ENCODE data around the gene PPP6R2. TPM values are rescaled to one million over a fixed set of nuclear protein-coding genes. Genes with fewer than 3 reads are reported as not detected.

The PPP6R2 gene
- total and polyA plus RNA-seq, 7 experiments from 2014 or later = 17.0 to 88.1 (median 63.9) TPM

DNA sequence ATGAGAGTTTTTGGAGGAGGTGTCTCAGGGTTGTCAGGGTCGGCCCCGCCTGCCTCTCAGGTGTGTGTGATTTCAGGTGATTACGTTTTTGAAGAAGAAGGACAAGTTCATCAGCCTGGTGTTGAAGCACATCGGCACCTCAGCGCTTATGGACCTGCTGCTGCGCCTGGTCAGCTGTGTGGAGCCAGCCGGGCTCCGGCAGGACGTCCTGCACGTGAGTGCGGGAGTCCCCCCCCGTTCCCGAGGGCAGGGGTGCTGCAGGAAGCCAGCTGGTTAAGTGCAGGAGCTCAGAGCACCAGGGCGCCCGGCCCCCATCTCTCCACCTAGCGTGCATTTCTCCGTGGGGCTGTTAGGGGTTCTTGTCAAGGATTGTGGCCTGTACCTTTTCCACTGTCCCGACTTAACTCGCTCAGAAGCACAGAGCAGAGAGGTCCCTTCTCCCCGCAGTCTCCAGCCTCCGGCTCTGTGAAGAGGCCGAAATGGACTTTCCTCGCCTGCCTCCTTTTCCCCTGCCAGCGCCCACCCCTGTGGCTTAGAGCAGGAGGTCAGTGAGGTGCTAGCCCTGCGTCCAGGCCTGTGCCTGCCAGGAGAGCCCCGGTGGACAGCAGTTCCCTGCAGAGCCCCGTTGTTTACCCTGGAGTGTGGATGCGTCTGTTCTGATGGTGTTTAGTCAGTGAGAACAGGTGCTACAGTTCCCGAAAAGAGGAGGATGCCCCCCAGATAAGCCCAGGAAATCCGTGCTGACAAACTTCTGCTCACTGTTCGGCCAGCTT is 71.5 kb downstream of the PPP6R2 start:
- ChIA-PET CTCF (interaction anchor here (0.7 kb wide), 1 partner anchor 14 kb away, joined by 3 read pairs; no protein-coding TSS in a partner anchor), POLR2A (no interaction called here)
- Mint-ChIP-seq H3K4me1 (peaks cover 0 to 6% (median 0%) of the 10 kb centered on the region in 7 donors), H3K36me3 (peaks cover 0 to 28% (median 3%) of the 10 kb centered on the region in 5 donors), H3K9me3 (no peaks in the 10 kb centered on the region), H3K27ac (no peak overlapping the region), H3K4me3 (no peak overlapping the region), H3K27me3 (no peaks in the 10 kb centered on the region)
- H3K27me3 ChIP-seq (ENCODE audit: control insufficient read depth in 2 of 2, insufficient read depth in 2 of 2, low read length in 2 of 2) = no peaks in the 10 kb centered on the region
- no peaks in the 10 kb centered on the region for H3K4me1 ChIP-seq (ENCODE audit: control insufficient read depth in 2 of 2, insufficient read depth in 2 of 2, low read length in 2 of 2)
- DNase-seq (no peak), ATAC-seq (no peak)
- H3K36me3 ChIP-seq (ENCODE audit: control insufficient read depth in 2 of 3, insufficient read depth in 3 of 3, low read length in 3 of 3) = peaks cover 0 to 69% (median 19%) of the 10 kb centered on the region in 3 experiments
- intact Hi-C loops (cut with micrococcal nuclease) = no loop called here
- no peaks in the 10 kb centered on the region for H3K9me3 ChIP-seq (ENCODE audit: control insufficient read depth in 2 of 3, low read length in 3 of 3)
- H3K27ac ChIP-seq (ENCODE audit: low read depth, low read length) = no peak overlapping the region
- no peak overlapping the region for H3K4me3 ChIP-seq (ENCODE audit: low read length)

GRCh38 chr22:50415426-50415825 is 72.3 kb downstream of the PPP6R2 start:
- ATAC-seq = no peak
- DNase-seq = no peak
- Mint-ChIP-seq H3K27ac (no peak overlapping the region), H3K36me3 (peaks cover 0 to 35% (median 6%) of the 10 kb centered on the region in 5 donors), H3K4me1 (peaks cover 0 to 10% (median 0%) of the 10 kb centered on the region in 7 donors), H3K27me3 (no peaks in the 10 kb centered on the region), H3K4me3 (no peak overlapping the region), H3K9me3 (no peaks in the 10 kb centered on the region)
- ChIA-PET CTCF (interaction anchor here (0.7 kb wide), 1 partner anchor 193 kb away, joined by 4 read pairs; no protein-coding TSS in a partner anchor), POLR2A (interaction anchor here (0.6 kb wide), 1 partner anchor 57 kb away, joined by 5 read pairs; no protein-coding TSS in a partner anchor)
- intact Hi-C loops (cut with micrococcal nuclease) = no loop called here
- Histone ChIP-seq H3K4me3 (ENCODE audit: low read length) (no peak overlapping the region), H3K4me1 (ENCODE audit: control insufficient read depth in 2 of 2, insufficient read depth in 2 of 2, low read length in 2 of 2) (no peaks in the 10 kb centered on the region), H3K36me3 (ENCODE audit: control insufficient read depth in 2 of 3, insufficient read depth in 3 of 3, low read length in 3 of 3) (peaks cover 0 to 71% (median 19%) of the 10 kb centered on the region in 3 experiments), H3K27me3 (ENCODE audit: control insufficient read depth in 2 of 2, insufficient read depth in 2 of 2, low read length in 2 of 2) (no peaks in the 10 kb centered on the region), H3K27ac (ENCODE audit: low read depth, low read length) (no peak overlapping the region), H3K9me3 (ENCODE audit: control insufficient read depth in 2 of 3, low read length in 3 of 3) (no peaks in the 10 kb centered on the region)

- no peaks in the 10 kb centered on the region for H3K9me3 ChIP-seq (ENCODE audit: control insufficient read depth in 2 of 3, low read length in 3 of 3)
- H3K4me1 ChIP-seq (ENCODE audit: control insufficient read depth in 2 of 2, insufficient read depth in 2 of 2, low read length in 2 of 2) = no peaks in the 10 kb centered on the region
- H3K36me3 ChIP-seq (ENCODE audit: control insufficient read depth in 2 of 3, insufficient read depth in 3 of 3, low read length in 3 of 3) = peaks cover 0 to 78% (median 19%) of the 10 kb centered on the region in 3 experiments
- Mint-ChIP-seq H3K36me3 (peaks cover 0 to 42% (median 6%) of the 10 kb centered on the region in 5 donors), H3K27me3 (no peaks in the 10 kb centered on the region), H3K4me1 (peaks cover 0 to 10% (median 0%) of the 10 kb centered on the region in 7 donors), H3K4me3 (no peak overlapping the region), H3K27ac (no peak overlapping the region), H3K9me3 (no peaks in the 10 kb centered on the region)
- no peaks in the 10 kb centered on the region for H3K27me3 ChIP-seq (ENCODE audit: control insufficient read depth in 2 of 2, insufficient read depth in 2 of 2, low read length in 2 of 2)
- CTCF ChIA-PET = interaction anchor here (0.6 kb wide), 1 partner anchor 75 kb away, joined by 3 read pairs; no protein-coding TSS in a partner anchor
- no peak for ATAC-seq
- no peak for DNase-seq
- H3K4me3 ChIP-seq (ENCODE audit: low read length) = no peak overlapping the region
- intact Hi-C loops (cut with micrococcal nuclease) = no loop called here
- POLR2A ChIA-PET = interaction anchor here (1.0 kb wide), 1 partner anchor 205 kb away, joined by 3 read pairs; no protein-coding TSS in a partner anchor
- no peak overlapping the region for H3K27ac ChIP-seq (ENCODE audit: low read depth, low read length)
These were observed 73.9 kb downstream of the PPP6R2 start for GRCh38 chr22:50416996-50417395.

DNA sequence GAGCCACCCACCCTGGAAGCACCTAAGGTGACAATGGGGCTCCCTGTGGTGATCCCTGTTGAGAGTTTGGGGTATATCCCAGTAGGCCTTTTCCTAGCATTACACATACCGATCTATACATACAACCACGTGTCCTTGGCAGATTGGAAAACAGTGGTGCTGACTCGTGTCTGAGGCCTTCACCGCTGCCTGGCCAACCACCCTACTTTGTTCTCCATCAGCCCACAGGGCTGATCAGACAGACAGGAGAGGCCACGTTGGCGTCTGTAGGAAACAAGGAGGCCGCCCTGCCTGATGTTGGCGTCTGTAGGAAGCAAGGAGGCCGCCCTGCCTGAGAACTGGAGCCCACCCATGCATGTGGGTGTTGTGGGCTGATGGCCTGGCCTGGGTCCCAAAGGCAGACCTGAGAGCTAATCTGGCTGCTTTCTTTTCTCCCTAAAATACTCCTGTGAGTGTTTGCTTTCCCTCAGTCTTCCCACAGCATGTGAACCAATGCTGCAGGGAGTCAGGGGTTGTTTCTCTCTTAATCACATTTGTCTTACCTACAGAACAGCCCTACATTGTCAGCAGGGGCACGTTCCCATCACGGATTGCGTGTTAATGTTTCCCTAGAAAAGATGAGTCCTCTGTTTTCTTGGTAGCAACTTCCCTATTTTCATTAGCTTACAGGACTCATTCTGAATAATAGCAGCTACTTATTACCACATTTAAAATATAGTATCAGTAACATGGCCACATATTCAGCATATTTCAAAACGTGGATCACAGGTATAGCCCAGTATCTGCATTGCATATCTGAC is 74.5 kb downstream of the PPP6R2 start:
- H3K4me1 ChIP-seq (ENCODE audit: control insufficient read depth in 2 of 2, insufficient read depth in 2 of 2, low read length in 2 of 2) = no peaks in the 10 kb centered on the region
- no peak for DNase-seq
- ChIA-PET CTCF (interaction anchor here (0.8 kb wide), 1 partner anchor 81 kb away, joined by 3 read pairs; no protein-coding TSS in a partner anchor), POLR2A (interaction anchor here (1.0 kb wide), 1 partner anchor 204 kb away, joined by 3 read pairs; no protein-coding TSS in a partner anchor)
- Mint-ChIP-seq H3K36me3 (peaks cover 0 to 45% (median 6%) of the 10 kb centered on the region in 5 donors), H3K9me3 (no peaks in the 10 kb centered on the region), H3K27ac (no peak overlapping the region), H3K4me1 (peaks cover 0 to 10% (median 0%) of the 10 kb centered on the region in 7 donors), H3K27me3 (no peaks in the 10 kb centered on the region), H3K4me3 (no peak overlapping the region)
- no peaks in the 10 kb centered on the region for H3K9me3 ChIP-seq (ENCODE audit: control insufficient read depth in 2 of 3, low read length in 3 of 3)
- no peak overlapping the region for H3K27ac ChIP-seq (ENCODE audit: low read depth, low read length)
- H3K27me3 ChIP-seq (ENCODE audit: control insufficient read depth in 2 of 2, insufficient read depth in 2 of 2, low read length in 2 of 2) = no peaks in the 10 kb centered on the region
- H3K4me3 ChIP-seq (ENCODE audit: low read length) = no peak overlapping the region
- no peak for ATAC-seq
- intact Hi-C loops (cut with micrococcal nuclease) = no loop called here
- H3K36me3 ChIP-seq (ENCODE audit: control insufficient read depth in 2 of 3, insufficient read depth in 3 of 3, low read length in 3 of 3) = peaks cover 0 to 84% (median 23%) of the 10 kb centered on the region in 3 experiments

GRCh38 chr22:50418624-50419023 is 75.5 kb downstream of the PPP6R2 start:
- no peaks in the 10 kb centered on the region for H3K9me3 ChIP-seq (ENCODE audit: control insufficient read depth in 2 of 3, low read length in 3 of 3)
- no peaks in the 10 kb centered on the region for H3K27me3 Mint-ChIP-seq
- no peak for ATAC-seq
- H3K36me3 ChIP-seq (ENCODE audit: control insufficient read depth in 2 of 3, insufficient read depth in 3 of 3, low read length in 3 of 3) = peaks cover 0 to 92% (median 27%) of the 10 kb centered on the region in 3 experiments
- H3K4me3 ChIP-seq (ENCODE audit: low read length) = no peak overlapping the region
- H3K4me3 Mint-ChIP-seq = no peak overlapping the region
- ChIA-PET CTCF (interaction anchor here (0.5 kb wide), 1 partner anchor 38 kb away, joined by 3 read pairs; no protein-coding TSS in a partner anchor), POLR2A (no interaction called here)
- no peaks in the 10 kb centered on the region for H3K4me1 ChIP-seq (ENCODE audit: control insufficient read depth in 2 of 2, insufficient read depth in 2 of 2, low read length in 2 of 2)
- H3K27me3 ChIP-seq (ENCODE audit: control insufficient read depth in 2 of 2, insufficient read depth in 2 of 2, low read length in 2 of 2) = no peaks in the 10 kb centered on the region
- peaks cover 0 to 50% (median 6%) of the 10 kb centered on the region in 5 donors for H3K36me3 Mint-ChIP-seq
- H3K27ac ChIP-seq (ENCODE audit: low read depth, low read length) = no peak overlapping the region
- H3K4me1 Mint-ChIP-seq = peaks cover 0 to 8% (median 0%) of the 10 kb centered on the region in 7 donors
- no peaks in the 10 kb centered on the region for H3K9me3 Mint-ChIP-seq
- intact Hi-C loops (cut with micrococcal nuclease) = no loop called here
- no peak overlapping the region for H3K27ac Mint-ChIP-seq
- DNase-seq = no peak

GRCh38 chr22:50419116-50419515 is 76.0 kb downstream of the PPP6R2 start:
- Histone ChIP-seq H3K4me1 (ENCODE audit: control insufficient read depth in 2 of 2, insufficient read depth in 2 of 2, low read length in 2 of 2) (no peaks in the 10 kb centered on the region), H3K36me3 (ENCODE audit: control insufficient read depth in 2 of 3, insufficient read depth in 3 of 3, low read length in 3 of 3) (peaks cover 0 to 92% (median 27%) of the 10 kb centered on the region in 3 experiments), H3K27ac (ENCODE audit: low read depth, low read length) (no peak overlapping the region), H3K9me3 (ENCODE audit: control insufficient read depth in 2 of 3, low read length in 3 of 3) (no peaks in the 10 kb centered on the region), H3K4me3 (ENCODE audit: low read length) (no peak overlapping the region), H3K27me3 (ENCODE audit: control insufficient read depth in 2 of 2, insufficient read depth in 2 of 2, low read length in 2 of 2) (no peaks in the 10 kb centered on the region)
- no peak overlapping the region for H3K4me3 Mint-ChIP-seq
- H3K4me1 Mint-ChIP-seq = peaks cover 0 to 5% (median 0%) of the 10 kb centered on the region in 7 donors
- peak overlapping the region in 1 of 9 donors; percentile 50 for H3K27ac Mint-ChIP-seq
- H3K36me3 Mint-ChIP-seq = peaks cover 0 to 54% (median 6%) of the 10 kb centered on the region in 5 donors
- POLR2A ChIA-PET = no interaction called here
- no peaks in the 10 kb centered on the region for H3K9me3 Mint-ChIP-seq
- no peak for DNase-seq
- ATAC-seq = no peak
- intact Hi-C loops (cut with micrococcal nuclease) = no loop called here
- no peaks in the 10 kb centered on the region for H3K27me3 Mint-ChIP-seq
- CTCF ChIA-PET = interaction anchor here (0.5 kb wide), 1 partner anchor 38 kb away, joined by 3 read pairs; no protein-coding TSS in a partner anchor

All from naive thymus-derived CD4-positive, alpha-beta T cell (primary cell).